HG02759 (cell line): Measurements from ENCODE around the gene KCNK3.
"Not testable (repeated sequence)": the region's sequence is repeated elsewhere in the genome, so short reads cannot be mapped to it uniquely, and the experiment has no call there.

ENCODE experiments used
- ATAC-seq: cut with Tn5 transposase; IDR thresholded peaks from one replicate; pipeline ENCODE4 v1.9.1; 2021; ENCODE audit warnings: mild to moderate bottlenecking, moderate library complexity; ENCODE audit not compliant: unreplicated experiment

The KCNK3 gene

DNA sequence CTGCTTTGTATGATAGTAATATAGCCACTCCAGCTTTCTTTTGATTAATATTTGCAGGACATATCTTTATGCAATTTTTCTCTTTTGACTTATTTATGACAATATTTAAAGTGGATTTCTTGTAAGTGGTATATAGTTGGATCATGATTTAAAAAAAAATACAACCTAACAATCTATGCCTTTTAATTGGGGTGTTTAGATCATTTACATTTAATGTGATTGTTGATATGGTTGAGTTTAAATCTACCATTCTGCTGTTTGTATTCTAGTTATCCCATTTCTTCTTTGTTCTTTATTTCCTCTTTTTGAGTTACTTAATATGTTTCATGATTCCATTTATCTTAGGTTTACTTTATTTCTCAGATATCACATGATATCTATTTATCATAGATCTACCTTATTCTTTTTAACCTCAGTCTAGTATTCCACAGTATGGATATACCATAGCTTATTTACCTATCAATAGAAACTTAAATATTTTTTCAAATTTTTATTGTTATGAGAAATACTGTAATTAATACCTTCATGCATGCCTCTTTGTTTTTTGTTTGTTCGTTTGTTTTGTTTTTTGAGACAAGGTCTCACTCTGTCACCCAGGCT is 32.1 kb upstream of the KCNK3 start:
- no peak for ATAC-seq

GRCh38 chr2:26665296-26665695 is 27.2 kb upstream of the KCNK3 start:
- not testable (repeated sequence) for ATAC-seq

DNA sequence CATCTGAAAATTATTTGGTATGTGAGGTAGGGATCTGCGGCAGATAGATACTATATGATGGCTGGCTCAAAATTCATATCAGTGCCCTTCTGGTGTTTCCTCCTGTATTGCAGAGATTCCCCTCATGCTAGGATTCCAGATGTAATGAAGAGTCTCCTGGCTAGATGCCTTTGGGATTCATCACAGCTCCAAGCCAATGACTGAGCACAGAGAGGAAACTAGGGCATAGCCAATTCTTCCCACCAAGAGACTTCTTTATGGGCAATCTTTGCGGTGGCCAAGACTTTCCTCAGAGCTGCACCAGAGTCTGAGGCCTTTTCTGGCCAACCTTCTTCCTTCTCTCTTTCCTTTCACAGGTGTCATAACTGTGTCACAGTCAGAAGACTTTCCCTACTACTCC is 25.9 kb upstream of the KCNK3 start:
- ATAC-seq = no peak

DNA sequence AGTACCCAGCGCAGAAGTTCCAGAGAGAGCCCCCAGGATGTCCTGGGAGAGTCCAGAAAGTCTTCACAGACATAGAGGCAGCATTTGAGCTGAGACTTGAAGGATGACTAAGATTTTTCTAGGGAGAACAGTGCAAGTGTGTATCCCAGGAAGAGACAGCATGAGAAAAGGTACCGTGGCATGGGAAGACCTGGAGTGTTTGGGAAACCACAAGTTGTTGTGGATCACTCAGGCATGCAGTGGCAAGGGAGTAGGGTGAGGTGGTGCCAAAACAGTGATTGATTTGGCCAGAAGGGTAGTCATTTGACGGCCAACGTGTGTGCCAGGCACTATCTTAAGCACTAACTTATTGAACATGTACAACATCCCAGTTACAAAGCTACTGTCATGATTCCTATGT is 24.5 kb upstream of the KCNK3 start:
- no peak for ATAC-seq

DNA sequence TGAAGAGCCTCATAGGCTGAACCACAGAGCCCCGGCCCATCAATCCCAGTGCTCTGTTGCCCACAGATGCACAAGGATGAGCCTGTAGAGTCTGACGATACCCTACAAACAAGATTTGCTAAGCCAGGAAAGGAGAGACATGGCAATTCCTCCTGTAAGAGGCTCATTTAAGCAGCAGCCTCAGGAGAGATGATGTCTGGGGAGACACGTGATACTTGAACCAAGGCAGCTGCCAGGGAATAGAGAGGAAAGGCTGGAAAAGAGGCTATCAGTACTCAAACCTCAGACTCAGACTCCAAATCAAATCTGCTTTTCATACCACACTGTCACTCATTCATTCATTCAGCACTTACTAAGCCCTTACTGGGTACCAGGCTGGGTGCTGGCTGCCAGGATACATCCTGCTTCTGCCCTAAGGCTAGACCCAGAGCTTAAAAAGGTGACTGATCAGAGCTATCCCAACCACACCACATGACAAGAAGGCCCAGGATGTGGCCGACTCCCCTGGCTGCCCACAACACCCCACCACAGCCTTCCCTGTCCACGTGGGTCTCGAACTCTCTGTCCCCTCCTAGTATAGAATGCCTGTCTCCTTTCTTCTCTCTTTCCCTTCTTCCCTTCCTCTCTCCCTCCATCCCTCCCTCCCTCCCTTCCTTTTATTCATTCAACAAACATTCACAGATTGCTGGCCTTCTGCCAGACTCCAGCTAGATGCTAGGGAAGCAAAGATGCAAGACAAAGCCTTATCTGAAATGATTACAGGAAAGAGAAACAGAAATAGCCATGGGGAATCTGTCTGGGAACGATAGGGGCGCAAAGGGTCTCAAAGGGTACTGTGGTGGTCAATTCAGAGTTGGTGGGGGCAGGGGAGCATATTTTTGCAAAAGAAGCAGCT is 23.4 kb upstream of the KCNK3 start:
- no peak for ATAC-seq

DNA sequence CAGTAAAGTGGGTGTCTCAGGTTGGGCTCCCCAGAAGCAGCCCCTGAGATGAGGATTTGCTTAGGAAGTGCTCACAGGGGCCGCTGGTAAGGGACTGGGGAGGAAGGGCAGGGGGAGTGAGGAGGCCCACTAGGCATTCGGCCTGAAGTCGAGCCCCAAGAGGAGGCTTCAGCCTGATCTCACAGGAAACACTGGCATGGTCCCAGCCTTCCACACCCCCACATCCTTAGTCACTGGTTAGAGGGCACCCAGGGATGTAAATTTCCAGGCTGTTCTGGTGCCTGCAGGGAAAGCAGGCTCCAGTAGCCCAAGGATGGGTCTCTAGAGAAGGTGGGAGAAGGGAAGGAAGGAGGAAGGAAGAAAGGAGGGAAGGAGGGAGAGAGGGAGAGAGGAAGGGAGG is 22.4 kb upstream of the KCNK3 start:
- ATAC-seq = no peak

DNA sequence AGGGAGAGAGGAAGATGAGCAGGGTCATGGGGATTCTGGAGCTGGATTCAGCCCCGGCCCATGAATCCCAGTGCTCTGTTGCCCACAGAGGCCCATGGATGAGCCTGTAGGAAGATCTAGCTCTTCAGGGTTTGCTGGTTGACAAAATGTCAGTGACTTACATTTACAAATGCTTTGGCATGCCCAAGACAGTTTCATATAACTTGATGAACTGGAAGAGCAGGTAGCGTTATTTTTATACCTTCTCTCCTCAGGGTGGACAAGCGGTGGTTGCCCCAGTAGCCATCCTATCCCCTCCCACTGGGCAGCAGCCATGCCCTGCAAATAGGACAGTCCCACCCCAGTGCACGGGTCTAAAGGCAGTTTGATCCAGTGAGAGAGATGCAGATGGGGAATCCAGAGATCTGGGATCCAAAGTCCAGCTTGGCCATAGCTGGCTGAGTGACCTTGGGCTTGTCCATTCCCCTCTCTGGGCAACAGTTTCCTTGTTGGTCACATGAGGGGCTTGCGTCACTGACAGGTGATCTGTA is 21.5 kb upstream of the KCNK3 start:
- ATAC-seq = no peak

DNA sequence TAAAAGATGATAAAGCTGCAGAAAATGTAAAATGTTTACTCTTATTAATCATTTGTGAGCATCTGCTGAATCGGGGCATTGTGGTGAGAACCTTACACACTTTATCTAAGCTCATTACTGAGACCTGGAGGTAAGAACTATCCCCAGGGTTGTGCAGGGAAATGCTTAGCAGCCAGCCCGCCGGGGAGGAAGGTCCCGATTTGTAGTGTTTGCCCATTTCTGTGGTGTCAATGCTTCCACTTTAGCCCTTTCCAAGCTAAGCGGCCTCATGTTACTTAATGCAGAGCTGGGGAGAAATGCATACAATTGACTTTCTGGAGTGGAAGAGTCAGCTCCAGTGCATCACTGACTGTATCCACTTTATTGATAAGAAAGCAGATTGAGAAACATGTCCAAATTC is 20.8 kb upstream of the KCNK3 start:
- ATAC-seq = no peak

DNA sequence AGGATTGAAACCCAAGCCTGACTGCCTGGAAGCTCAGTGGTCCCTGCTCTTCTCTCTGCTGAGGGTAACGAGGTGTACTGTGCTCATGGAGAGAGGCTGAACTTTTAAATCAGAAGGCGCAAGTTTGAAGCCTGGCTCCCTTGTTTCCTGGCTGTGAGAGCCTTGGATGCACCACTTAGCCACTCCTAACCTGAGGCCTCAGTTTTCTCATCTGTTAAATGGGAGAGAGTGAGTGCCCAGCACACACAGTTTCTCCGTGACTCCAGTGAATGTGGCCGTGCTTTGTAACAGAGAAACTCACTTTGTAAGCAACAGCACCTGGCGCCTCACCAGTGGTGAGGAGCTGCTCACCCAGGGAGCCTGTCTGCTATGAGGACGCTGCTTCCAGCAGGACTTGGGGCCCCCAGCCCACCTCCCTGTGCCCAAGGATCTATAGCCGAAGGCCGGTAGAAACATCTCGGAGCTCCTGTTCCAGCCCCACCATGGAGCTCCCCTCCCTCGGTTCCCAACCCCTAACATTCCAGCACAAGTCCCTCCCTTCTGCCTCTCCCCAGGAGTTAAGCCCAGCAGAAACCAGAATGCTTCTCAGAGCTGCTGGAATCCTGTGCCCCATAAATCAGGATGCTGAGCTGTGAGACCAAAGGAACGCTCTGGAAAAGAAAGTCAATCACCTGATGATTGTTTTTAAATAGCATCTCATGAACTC is 20.3 kb upstream of the KCNK3 start:
- ATAC-seq = no peak

- no peak for ATAC-seq
Measured at GRCh38 chr2:26672818-26673393, 19.6 kb upstream of the KCNK3 start.

- ATAC-seq = no peak
Measured at GRCh38 chr2:26674002-26674751, 18.3 kb upstream of the KCNK3 start.

DNA sequence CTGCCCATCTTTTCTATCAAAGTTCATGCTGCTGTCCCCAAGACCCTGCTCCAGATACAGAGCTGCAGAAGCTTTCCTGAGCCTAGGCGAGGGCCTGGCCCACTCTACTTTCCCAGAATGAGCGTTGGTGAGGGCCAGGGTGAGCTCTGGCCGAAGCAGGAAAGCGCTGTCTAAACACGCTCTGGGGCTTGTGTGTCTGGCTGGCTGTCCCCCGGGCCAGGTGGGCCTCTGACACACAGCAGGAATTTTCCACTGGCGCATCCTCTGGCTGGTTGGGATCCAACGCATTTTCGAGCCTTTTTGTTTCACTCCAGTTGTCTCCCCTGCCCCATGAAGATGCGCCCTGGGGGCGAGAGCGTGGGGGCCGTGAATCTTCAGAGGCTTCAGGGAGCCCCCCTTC is 17.8 kb upstream of the KCNK3 start:
- no peak for ATAC-seq

DNA sequence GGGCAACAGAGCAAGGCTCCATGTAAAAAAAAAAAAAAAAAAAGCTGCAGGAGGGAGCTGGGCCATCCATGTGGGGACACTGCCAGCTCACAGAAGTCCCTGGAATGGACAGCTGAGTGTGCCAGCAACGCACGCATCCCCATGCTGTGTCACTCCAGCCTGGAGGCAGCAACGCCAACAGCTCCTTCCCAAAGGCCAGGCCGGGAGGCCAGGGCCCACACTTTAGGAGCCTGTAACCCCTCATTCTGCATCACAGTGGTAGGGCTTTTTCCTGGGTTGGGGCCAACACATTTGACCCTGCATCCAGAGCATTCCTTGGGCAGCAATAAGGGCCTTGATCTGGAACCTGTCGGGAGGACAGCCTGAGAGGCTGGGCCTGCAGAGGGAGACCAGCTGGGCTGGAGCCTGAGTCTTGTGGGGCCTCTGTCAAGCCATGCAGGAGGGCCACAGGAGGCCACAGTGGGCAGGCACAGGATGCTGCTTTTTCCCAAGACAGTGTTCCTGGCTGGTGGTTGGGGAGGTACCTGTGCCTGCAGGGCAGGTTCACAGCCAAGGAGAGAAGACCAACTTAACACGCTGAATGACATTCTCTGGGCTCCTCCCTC is 16.8 kb upstream of the KCNK3 start:
- ATAC-seq = no peak

GRCh38 chr2:26678035-26678434 is 14.5 kb upstream of the KCNK3 start:
- ATAC-seq = no peak

- no peak for ATAC-seq
Measured at GRCh38 chr2:26679867-26680266, 12.7 kb upstream of the KCNK3 start.

GRCh38 chr2:26681656-26682055 is 10.9 kb upstream of the KCNK3 start:
- no peak for ATAC-seq

- ATAC-seq = no peak
Measured at GRCh38 chr2:26682155-26682554, 10.4 kb upstream of the KCNK3 start.

- no peak for ATAC-seq
Measured at GRCh38 chr2:26683583-26683982, 8.9 kb upstream of the KCNK3 start.

GRCh38 chr2:26685341-26685740 is 7.2 kb upstream of the KCNK3 start:
- no peak for ATAC-seq
